ENCODE results near the gene SLC8A1. TPM values are rescaled to one million over a fixed set of nuclear protein-coding genes. Genes with fewer than 3 reads are reported as not detected.

The SLC8A1 gene
- total RNA-seq, 1 experiment from 2014 or later: 0.43 TPM

DNA sequence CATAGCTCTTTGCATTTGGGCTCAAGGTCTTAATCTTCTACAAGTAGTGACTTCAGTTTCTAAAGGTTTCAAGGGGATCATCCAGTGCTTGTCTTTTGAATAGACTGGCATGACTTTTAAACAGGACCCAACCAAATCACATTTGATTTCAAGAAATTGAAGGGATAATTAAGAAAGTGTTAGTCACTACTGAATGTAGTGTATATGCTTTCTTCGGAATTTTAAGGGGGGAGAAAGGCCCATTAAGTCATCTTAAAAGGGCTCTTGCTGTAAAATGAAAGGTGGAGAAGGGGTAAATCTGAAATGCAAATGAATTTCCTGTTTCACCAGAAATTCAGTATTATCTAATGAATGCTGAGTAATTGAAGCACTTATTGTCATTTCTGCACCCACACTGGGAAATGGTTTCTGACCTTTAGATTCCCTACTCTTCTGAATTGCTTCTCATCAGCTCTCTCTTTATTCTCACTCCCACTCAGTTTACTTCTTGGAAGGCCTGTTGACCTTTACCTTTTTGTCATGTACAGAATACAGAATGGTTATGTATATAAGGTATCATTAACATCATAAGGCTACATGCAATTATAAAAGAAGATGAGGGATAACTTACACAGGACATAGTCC, 241.4 kb downstream of the SLC8A1 start:
- Mint-ChIP-seq H3K4me1 (ENCODE audit: low read depth, unreplicated experiment) (no peaks in the 10 kb centered on the region), H3K27ac (ENCODE audit: unreplicated experiment) (no peak overlapping the region)

DNA sequence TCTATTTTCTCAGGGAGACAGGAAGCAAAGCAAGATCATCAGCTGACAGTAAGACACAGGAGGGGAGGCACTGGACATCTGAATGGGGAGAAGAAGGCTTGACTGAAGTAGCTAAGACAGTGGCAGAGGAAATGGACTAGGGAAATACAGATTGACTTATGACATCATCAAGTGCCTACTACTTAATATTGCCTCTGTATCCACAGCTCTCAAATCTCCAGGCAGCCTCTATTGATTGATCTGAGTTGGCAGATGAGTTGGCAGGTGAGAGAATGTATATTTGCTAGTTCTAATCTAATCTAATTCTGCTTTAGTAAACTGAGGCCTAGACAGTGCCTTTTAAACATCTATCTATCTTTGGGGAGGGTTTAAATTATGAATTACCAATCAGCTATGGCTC, 242.1 kb downstream of the SLC8A1 start:
- Mint-ChIP-seq H3K27me3 (ENCODE audit: insufficient read depth, unreplicated experiment) (no peaks in the 10 kb centered on the region), H3K36me3 (ENCODE audit: insufficient read depth, unreplicated experiment) (no peaks in the 10 kb centered on the region), H3K4me1 (ENCODE audit: low read depth, unreplicated experiment) (no peaks in the 10 kb centered on the region), H3K4me3 (ENCODE audit: unreplicated experiment) (no peak overlapping the region), H3K9me3 (ENCODE audit: unreplicated experiment) (no peaks in the 10 kb centered on the region), H3K27ac (ENCODE audit: unreplicated experiment) (no peak overlapping the region)
- H3K4me3 ChIP-seq (ENCODE audit: low read depth, low read length): no peak overlapping the region
- no TSS peak for BruUV-seq (replicated peaks)
- H3K36me3 ChIP-seq (ENCODE audit: control insufficient read depth, insufficient read depth, low read length): no peaks in the 10 kb centered on the region
- H3K4me1 ChIP-seq: no peaks in the 10 kb centered on the region
- no peaks in the 10 kb centered on the region for H3K9me3 ChIP-seq
- TF ChIP-seq, protein P1, sequence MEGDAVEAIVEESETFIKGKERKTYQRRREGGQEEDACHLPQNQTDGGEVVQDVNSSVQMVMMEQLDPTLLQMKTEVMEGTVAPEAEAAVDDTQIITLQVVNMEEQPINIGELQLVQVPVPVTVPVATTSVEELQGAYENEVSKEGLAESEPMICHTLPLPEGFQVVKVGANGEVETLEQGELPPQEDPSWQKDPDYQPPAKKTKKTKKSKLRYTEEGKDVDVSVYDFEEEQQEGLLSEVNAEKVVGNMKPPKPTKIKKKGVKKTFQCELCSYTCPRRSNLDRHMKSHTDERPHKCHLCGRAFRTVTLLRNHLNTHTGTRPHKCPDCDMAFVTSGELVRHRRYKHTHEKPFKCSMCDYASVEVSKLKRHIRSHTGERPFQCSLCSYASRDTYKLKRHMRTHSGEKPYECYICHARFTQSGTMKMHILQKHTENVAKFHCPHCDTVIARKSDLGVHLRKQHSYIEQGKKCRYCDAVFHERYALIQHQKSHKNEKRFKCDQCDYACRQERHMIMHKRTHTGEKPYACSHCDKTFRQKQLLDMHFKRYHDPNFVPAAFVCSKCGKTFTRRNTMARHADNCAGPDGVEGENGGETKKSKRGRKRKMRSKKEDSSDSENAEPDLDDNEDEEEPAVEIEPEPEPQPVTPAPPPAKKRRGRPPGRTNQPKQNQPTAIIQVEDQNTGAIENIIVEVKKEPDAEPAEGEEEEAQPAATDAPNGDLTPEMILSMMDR (IDR thresholded peaks at IDR 0.05; ENCODE audit: insufficient read depth in 1 of 2, low read depth in 1 of 2, low read length in 1 of 2, severe bottlenecking in 1 of 2, unreplicated experiment in 1 of 2): no peak
- intact Hi-C loops (cut with micrococcal nuclease; ENCODE audit: unreplicated experiment): no loop called here
- H3K27me3 ChIP-seq (replicated peaks; ENCODE audit: control insufficient read depth, insufficient read depth, low read length): no peaks in the 10 kb centered on the region
- POLR2A ChIA-PET: no interaction called here
- no peak for DNase-seq
- CTCF ChIA-PET: no interaction called here

More for the DNA sequence above, 241.4 kb downstream of the SLC8A1 start:
- intact Hi-C loops (cut with micrococcal nuclease; ENCODE audit: unreplicated experiment): no loop called here
- H3K4me3 Mint-ChIP-seq (ENCODE audit: unreplicated experiment): no peak overlapping the region
- no TSS peak for BruUV-seq (replicated peaks)
- no peaks in the 10 kb centered on the region for H3K36me3 Mint-ChIP-seq (ENCODE audit: insufficient read depth, unreplicated experiment)
- H3K27me3 Mint-ChIP-seq (ENCODE audit: insufficient read depth, unreplicated experiment): no peaks in the 10 kb centered on the region
- DNase-seq: no peak
- TF ChIP-seq, protein P1 (IDR thresholded peaks at IDR 0.05; ENCODE audit: insufficient read depth in 1 of 2, low read depth in 1 of 2, low read length in 1 of 2, severe bottlenecking in 1 of 2, unreplicated experiment in 1 of 2): no peak
- ChIA-PET POLR2A (no interaction called here), CTCF (no interaction called here)
- H3K9me3 Mint-ChIP-seq (ENCODE audit: unreplicated experiment): no peaks in the 10 kb centered on the region
- Histone ChIP-seq H3K27me3 (replicated peaks; ENCODE audit: control insufficient read depth, insufficient read depth, low read length) (no peaks in the 10 kb centered on the region), H3K4me1 (no peaks in the 10 kb centered on the region), H3K36me3 (ENCODE audit: control insufficient read depth, insufficient read depth, low read length) (no peaks in the 10 kb centered on the region), H3K9me3 (no peaks in the 10 kb centered on the region), H3K4me3 (ENCODE audit: low read depth, low read length) (no peak overlapping the region)

DNA sequence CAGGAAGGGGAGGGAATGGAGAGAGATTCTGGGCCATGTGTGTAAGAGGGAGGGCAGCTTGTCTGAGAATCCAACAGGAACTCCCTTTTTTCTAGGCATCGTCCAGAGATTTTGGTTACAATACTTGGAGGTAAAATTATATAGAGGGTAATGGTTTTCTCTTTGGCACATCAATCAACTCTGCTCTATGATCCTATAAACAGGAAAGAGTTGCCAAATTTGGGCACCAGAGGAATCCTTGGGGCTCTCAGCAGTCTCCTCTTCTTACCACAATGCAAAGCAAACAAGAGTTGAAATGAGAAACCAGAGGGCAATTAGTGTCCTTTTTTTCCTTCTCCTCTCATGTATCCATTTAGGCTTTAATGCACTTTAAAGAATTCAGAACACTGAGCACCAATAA, 243.4 kb downstream of the SLC8A1 start:
- BruUV-seq (replicated peaks): no TSS peak
- H3K27me3 Mint-ChIP-seq (ENCODE audit: insufficient read depth, unreplicated experiment): no peaks in the 10 kb centered on the region
- Histone ChIP-seq H3K36me3 (ENCODE audit: control insufficient read depth, insufficient read depth, low read length) (no peaks in the 10 kb centered on the region), H3K27me3 (replicated peaks; ENCODE audit: control insufficient read depth, insufficient read depth, low read length) (no peaks in the 10 kb centered on the region), H3K9me3 (no peaks in the 10 kb centered on the region), H3K4me1 (no peaks in the 10 kb centered on the region), H3K4me3 (ENCODE audit: low read depth, low read length) (no peak overlapping the region)
- POLR2A ChIA-PET: no interaction called here
- TF ChIP-seq, protein P1 (IDR thresholded peaks at IDR 0.05; ENCODE audit: insufficient read depth in 1 of 2, low read depth in 1 of 2, low read length in 1 of 2, severe bottlenecking in 1 of 2, unreplicated experiment in 1 of 2): no peak
- H3K27ac Mint-ChIP-seq (ENCODE audit: unreplicated experiment): no peak overlapping the region
- CTCF ChIA-PET: no interaction called here
- intact Hi-C loops (cut with micrococcal nuclease; ENCODE audit: unreplicated experiment): no loop called here
- H3K9me3 Mint-ChIP-seq (ENCODE audit: unreplicated experiment): no peaks in the 10 kb centered on the region
- H3K4me3 Mint-ChIP-seq (ENCODE audit: unreplicated experiment): no peak overlapping the region
- no peaks in the 10 kb centered on the region for H3K4me1 Mint-ChIP-seq (ENCODE audit: low read depth, unreplicated experiment)
- no peak for DNase-seq
- H3K36me3 Mint-ChIP-seq (ENCODE audit: insufficient read depth, unreplicated experiment): no peaks in the 10 kb centered on the region

All from Caco-2 (cell line).